GM12874 (cell line): ENCODE results near the gene TCF4.

Experiments
- TF ChIP-seq, protein P1 (sequence below): IDR thresholded peaks from 2 replicates; pipeline ENCODE4 v1.5.1; 2011; ENCODE audit warnings: low read depth, mild to moderate bottlenecking, control low read depth, low read length, moderate library complexity; ENCODE audit not compliant: insufficient read depth

TCF4 gene

DNA sequence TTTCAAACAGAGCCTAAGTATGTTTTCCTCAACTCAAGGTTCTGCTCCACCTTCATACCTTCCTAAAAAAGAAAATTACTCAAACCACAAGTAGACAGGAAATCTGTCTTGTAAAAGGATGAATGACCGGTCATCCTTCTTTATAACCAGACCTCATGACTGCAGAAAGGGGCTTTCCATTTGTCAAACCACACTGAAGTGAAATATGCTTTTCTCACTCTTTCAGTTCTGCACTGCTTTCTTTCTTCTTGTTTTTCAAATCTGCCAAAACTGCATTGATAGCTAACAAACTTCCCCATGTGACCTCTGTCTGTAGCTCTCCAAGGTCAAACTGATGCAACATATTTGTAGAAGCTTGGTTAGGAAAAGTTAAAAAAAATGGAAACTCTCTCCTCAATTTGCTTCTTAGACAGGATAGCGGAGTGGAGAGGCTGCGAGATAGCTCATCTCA lies 319.8 kb downstream of the TCF4 start:
- TF ChIP-seq, protein P1, sequence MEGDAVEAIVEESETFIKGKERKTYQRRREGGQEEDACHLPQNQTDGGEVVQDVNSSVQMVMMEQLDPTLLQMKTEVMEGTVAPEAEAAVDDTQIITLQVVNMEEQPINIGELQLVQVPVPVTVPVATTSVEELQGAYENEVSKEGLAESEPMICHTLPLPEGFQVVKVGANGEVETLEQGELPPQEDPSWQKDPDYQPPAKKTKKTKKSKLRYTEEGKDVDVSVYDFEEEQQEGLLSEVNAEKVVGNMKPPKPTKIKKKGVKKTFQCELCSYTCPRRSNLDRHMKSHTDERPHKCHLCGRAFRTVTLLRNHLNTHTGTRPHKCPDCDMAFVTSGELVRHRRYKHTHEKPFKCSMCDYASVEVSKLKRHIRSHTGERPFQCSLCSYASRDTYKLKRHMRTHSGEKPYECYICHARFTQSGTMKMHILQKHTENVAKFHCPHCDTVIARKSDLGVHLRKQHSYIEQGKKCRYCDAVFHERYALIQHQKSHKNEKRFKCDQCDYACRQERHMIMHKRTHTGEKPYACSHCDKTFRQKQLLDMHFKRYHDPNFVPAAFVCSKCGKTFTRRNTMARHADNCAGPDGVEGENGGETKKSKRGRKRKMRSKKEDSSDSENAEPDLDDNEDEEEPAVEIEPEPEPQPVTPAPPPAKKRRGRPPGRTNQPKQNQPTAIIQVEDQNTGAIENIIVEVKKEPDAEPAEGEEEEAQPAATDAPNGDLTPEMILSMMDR = no peak

DNA sequence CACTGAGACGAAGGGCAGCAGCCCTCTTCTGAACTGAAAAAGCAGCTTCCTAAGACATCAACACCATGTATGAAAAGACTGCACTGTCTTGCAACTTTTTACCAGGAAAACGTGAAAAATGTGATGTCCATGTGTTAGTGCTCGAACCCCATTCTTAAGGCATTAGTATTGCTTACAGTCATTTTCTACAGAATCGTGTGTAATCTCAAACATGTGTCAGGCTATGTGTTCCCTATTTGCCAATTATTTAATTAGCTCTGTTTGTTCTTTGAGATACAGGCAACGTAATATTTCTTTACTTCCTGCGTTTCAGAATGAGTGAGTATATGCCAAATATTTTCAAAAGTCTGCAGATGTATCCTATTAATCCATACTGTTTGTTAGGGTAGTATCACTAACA lies 321.0 kb downstream of the TCF4 start:
- TF ChIP-seq, protein P1 = no peak

DNA sequence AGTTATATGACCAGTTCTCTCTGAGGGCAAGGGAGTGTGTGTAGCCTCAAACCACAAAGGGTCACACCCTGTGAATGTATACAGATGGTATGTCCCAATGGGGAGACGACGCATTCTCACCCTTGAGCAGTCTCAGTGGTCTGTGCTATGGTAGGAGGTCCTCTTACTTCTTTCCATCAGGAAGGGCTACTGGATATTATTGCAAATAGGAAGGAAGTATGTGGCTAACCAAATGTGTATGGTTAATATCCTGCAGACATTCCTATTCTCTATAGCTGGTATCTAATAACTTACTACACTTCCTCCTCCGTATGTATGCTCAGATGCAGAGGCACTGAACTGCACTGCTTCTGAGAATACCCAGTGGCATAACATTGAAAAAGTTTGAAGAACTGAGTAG lies 322.0 kb downstream of the TCF4 start:
- TF ChIP-seq, protein P1 = no peak

DNA sequence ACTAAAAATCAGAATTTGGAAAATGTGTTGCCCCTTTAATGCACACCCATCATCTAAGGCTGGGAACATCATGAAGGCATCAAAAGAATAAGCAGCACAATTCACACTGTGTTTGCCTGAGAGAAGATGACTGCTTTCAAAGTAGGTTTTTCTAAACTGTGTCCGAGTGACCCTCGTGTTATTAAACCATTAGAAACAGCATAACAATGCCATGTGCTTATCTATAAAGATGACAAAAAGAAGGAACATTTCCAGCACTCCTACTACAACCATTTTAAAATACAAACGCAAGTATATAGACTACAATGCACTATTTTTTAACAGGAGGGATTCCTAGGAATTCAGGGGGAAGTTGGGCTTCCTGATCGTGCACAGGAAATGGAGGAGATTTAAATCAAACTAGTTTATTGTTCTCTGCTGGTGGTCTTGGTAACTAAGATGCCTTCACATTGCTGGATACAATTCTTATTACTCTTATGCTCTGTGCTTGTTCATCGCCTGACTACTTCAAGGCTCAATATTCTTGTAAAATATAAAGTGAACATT lies 322.8 kb downstream of the TCF4 start:
- TF ChIP-seq, protein P1 = no peak

DNA sequence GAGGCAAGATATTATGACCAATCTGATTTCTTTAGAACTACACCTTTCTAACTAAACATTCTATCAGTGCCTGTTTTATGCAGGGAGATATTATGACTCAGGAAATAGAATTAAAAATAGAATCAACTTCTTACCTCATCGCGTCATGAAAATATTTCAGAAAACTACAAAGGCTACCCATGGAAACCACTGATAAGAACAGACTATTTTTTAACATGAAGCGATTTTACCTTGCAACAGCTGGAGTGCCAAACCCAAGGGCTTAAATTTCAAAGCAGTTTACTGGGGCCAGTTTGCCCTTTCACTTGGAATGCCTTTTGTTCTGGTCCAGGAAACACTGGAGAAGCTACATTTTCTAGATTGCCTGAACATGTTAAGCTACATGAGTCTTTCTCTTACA lies 323.9 kb downstream of the TCF4 start:
- TF ChIP-seq, protein P1 = no peak

DNA sequence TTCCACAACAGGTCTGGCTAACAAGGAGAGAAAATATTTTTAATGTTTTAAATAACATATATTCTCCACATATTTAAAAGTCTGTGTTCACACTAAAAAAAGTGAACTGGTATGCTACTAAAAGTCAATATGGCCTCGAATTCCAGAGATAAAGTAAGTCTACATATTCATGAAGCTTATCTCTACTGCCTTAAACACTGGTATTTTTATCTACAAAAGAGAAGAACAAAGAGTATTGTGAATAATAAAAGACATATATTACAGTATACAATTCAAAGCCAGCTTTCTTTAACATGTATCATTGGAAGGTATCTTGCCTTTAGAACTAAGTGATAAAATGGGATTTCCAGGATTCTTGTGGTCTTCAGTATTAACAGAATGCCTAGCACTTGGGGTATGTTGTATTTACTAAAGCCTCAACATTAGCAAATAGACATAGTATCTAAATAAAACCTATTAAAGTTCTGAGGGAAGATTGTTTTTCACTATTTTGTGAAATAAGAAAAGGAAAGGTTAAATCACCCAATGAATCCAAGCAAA lies 325.9 kb downstream of the TCF4 start:
- TF ChIP-seq, protein P1 = no peak

DNA sequence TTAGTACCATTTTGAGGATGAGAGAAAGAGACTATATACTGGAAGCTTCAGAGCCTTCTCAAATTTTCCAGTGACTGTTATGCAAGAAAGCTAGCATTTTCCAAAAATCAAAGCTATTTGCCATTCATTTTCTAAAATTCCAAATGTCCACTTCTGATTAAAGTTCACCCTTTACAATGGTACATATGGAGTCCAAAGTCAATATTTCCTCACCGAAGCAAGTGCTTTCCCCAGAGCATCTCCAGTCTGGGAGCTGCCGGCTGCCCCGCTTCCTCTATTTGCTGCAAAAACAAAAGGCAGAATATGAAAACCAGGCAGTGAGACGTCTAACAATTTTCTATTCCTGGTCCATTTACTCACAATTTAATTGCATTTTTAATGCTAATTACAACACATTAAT lies 326.7 kb downstream of the TCF4 start:
- TF ChIP-seq, protein P1 = no peak
